Stimulated activated CD4-positive, alpha-beta T cell treated with anti-CD3 and anti-CD28 coated beads, Interleukin-1b, Interleukin-23, amount 100 ng/mL, for 4 hours (primary cell): ENCODE results near the gene RUVBL2.
"Not testable (repeated sequence)": the region's sequence is repeated elsewhere in the genome, so short reads cannot be mapped to it uniquely, and the experiment has no call there.

ENCODE experiments used
- DNase-seq, 2 donors: peaks; one replicate each; pipeline ENCODE4 v3.0.0-alpha.2; 2020; ENCODE audit warnings: low read depth in 2 of 2

RUVBL2 gene

DNA sequence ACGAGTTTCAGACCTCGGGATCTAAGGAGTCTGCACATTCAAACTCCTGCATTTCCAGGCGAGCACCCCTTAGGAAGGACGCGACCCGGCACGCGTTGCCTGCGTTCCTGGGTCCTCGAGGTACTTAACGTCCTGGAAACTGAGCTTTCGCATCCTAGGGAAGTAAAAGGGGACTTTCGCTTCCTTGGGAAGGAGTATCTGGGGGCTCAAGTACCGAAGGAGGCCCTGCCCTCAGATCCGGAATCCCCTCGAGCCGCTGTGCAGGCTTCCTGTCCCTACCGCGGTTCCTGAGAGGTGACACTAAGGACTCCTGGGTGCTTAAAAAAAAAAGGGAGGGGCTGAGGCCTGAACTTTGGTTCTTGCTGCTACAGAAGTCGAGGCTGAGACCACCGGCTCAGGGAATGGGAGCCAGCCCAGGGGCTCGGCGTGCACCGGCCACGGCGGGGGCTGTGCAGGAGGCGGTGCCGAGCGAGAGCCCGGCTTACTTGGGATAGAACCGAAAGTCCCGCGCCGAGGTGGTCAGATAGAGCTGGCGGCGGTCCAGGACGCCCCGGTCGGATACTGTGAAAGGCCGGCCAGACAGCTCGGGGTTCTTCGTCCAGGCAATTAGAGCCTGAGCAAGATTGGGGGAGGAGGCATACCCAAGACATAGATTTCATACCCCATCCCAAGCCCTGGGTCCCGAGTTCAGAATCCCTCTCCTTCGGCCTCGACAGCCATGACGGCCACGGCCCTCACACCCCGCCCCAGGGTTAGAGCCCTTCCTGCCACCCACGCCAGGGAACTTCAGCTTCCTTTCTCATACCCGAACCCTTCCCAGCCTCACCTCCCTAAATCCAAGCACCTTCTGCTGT lies 24.9 kb downstream of the RUVBL2 start:
- DNase-seq = not testable (repeated sequence)

DNA sequence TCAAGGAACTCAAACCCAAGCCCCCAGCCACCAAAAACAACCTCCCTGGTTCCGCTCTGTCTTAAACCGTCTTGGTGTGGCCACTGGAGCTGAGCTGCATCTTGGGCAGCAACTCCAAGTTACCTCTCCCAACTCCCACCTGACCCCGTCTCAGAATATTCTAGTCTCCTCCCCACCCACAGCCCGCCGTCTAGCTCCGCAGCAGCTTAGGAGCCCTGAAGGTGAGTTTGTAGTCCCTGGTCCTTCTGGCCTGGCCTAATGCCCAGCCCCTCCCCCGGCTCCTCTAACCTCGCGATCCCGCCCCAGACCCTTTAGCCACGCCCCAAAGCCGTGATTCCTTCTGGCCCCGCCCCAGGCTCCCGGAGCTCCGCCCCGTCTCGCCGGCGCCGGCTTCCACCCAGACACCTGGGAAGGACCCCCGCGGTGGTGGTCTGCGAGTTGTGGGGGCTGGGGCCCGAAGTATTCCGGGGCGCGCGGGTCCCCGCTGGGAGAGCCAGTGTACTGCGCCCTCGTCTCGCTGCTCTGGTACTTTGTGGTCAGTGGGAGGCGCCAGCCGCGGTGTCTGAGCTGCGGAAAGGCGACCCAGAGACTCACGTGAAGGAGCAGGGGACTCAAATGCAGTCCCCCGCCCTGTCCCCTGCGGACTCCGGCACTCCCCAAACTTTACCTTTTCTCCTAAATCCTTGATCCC lies 25.7 kb downstream of the RUVBL2 start:
- peak; percentile 47 to 64 for DNase-seq

DNA sequence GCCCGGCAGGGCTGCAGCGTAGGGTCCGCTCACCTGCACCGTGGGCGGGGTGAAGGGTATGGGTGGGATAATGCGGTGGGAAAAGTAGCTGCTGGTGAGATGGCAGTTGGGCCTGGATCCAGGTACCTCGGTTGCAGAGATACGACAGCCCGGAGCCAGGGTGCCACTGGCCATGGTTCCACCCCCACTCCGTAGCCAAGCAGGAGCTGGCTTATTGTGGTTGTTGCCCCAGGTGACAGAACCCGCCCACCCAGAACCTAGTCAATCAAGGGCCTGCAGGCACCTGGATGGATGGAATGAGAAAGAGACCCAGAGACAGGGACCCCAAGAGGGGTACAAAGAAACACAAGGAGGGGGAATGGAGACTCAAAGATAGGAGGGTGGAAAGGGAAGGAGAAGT lies 26.7 kb downstream of the RUVBL2 start:
- DNase-seq = no peak

DNA sequence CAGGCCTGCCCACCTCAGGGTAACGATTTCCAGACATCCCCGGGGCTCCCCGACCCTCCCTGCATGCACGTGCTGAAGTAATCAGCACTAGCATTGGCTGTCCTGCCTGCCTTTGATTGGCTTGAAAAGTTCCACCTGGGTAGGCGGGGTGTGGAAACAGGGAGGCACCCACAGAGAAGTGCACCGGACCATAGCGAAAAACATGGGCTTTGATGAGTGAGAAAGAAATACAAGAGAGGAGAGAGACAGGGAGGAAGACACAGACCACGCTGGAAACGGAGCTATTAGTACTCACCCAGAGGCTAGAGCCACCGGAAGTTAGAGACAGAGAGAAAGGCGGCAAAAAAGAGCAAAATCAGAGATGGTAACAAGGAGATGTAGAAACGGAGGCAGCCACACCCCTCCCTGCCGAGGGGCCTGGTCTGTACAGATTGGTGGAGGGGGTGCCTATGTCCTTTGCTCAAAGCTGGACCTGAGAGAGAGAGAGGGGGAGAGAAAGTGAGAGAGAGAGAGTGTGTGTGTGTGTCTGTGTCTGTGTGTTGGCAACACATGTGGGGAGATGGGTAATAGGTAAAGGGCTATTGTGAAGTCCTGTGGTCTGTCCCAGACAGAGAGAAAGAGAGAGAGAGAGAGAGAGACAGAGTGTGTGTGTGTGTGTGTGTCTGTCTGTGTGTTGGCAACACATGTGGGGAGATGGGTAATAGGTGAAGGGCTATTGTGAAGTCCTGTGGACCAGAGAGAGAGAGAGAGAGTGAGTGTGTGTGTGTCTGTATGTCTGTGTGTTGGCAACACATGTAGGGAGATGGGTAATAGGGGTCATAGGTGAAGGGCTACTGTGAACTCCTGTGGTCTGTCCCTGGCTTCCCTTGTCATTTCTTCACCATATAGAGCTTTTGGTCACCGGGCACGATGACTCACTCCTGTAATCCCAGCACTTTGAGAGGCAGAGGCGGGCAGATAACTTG lies 27.5 kb downstream of the RUVBL2 start:
- DNase-seq = no peak

DNA sequence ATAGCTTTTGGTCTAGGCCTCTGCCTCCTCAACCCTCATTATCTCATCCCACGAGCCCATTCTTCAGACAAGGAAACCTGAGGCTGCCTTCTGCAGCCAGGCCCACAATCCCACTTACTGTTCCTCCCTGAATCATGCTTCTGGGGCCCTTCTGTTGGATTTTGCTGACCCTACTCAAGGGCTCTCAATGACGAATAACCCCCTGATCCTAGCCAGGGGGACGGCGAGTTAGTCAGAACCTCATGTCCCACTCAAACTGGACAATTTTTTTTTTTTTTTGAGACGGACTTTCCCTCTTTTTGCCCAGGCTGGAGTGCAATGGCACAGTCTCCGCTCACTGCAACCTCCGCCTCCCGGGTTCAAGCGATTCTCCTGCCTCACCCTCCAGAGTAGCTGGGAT lies 28.4 kb downstream of the RUVBL2 start:
- no peak for DNase-seq

DNA sequence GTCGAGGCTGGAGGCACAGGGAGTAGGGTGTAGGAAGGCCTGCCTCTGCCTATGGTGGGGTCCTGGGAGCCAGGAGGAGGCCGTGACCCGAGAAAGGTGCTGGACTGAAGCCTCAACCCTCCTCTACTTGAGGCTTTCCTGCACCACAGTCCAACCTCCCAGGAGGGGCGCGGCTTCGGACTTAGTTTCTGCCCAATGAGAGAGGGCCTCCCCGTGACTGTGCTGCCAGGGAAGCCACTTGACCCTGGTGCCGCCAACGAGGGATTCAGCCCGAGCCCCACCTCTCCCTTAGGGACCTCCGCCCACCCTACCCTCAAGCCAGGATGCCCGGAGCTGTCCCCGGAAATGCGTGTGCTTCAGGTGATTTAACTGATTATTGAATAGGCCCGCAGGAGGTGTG lies 30.5 kb downstream of the RUVBL2 start, which contains the start of gene CGB3:
TSS of gene CGB3 (minus strand) at position 101 of the 400 bp plus-strand sequence. CDS start 362 bp downstream, outside the sequence.
- not testable (repeated sequence) for DNase-seq

DNA sequence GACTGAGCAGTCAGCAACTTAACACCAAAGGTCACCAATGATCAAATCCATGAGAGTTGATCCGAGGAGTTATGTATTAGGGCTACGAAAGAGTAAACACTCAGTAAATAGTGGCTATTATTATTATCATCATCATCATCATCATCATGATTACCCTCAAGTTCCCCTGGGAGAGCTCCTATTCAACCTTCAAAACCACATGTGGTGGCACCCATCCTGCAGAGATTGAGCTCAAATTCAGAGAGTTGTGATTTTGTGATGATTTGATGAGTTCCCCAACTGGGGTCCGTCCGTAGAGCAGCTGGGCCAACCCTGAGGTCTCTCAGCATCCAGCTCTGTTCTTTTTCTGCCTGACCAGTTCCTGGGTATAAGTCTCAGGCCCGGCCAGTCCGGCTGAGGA lies 31.4 kb downstream of the RUVBL2 start:
- not testable (repeated sequence) for DNase-seq

DNA sequence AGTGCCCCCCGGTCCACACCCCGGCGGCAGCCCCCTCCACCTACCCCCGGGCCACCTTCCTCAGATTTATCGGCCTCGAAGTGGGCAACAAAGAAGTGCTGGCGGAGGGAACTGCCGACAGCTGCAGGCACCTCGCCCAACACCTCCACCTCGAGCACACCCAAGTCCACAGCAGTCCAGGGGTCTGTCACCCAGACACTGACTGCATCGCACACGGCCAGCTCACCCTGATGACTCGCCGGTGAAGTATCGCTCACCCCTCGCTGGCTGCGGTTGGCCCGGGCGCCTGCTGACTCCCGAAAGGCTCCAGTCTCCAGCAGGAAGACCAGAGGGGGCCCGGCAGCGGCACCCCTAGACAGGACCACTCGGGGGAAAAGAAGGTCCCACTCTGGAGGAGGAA lies 31.9 kb downstream of the RUVBL2 start:
- DNase-seq = not testable (repeated sequence)

DNA sequence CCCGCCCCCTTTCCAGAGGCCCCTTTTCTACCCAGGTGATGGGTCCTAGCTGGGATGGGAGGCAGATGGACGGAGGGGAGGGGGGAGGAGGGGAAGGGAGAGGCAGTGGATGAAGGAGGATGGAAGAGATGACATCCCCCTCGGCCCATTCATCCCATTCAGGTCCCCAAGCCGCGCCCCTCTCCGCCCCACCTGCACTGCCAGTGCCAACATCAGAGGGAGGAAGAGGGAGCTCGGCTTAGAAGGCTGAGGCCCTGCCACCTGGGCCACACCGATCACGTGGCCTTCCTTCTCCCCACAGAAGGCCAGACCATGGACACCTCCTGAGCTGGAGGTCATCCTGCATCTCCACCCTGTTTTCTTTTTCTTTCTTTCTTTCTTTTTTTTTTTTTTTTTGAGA lies 35.0 kb downstream of the RUVBL2 start:
- DNase-seq = not testable (repeated sequence)

DNA sequence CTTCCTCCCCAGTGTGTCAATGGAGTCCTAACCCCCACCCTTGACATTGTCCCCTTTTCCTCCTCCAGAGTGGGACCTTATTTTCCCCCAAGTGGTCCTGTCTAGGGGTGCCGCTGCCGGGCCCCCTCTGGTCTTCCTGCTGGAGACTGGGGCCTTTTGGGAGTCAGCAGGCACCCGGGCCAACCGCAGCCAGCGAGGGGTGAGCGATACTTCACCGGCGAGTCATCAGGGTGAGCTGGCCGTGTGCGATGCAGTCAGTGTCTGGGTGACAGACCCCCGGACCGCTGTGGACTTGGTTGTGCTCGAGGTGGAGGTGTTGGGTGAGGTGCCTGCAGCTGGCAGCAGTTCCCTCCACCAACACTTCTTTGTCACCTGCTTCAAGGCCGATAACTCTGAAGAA lies 36.1 kb downstream of the RUVBL2 start:
- DNase-seq = not testable (repeated sequence)

DNA sequence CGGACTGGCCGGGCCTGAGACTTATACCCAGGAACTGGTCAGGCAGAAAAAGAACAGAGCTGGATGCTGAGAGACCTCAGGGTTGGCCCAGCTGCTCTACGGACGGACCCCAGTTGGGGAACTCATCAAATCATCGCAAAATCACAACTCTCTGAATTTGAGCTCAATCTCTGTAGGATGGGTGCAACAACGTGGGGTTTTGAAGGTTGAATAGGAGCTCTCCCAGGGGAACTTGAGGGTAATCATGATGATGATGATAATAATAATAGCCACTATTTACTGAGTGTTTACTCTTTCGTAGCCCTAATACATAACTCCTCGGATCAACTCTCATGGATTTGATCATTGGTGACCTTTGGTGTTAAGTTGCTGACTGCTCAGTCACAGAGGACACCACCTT lies 36.6 kb downstream of the RUVBL2 start:
- DNase-seq = not testable (repeated sequence)

DNA sequence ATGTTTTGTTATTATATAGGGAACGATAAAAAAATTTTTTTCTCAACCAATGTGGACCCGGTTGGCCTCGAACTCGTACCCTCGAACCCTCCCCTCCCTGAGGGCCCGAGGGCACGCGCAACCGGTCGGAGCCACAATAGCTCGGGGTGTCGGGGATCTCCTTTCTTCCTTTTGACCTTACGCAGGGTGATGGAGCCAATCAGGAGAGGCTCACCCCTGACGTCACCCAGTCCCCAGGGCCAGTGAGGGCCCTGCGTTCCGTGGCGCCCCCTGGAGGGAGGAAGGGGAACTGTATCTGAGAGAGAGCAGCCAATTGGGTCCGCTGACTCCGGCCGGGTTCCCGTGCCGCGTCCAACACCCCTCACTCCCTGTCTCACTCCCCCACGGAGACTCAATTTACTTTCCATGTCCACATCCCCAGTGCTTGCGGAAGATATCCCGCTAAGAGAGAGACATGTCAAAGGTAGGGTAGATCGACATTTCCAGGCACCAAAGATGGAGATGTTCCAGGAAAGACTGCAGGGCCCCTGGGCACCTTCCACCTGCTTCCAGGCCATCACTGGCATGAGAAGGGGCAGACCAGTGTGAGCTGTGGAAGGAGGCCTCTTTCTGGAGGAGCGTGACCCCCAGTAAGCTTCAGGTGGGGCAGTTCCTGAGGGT lies 38.1 kb downstream of the RUVBL2 start, which contains the start of gene CGB2:
TSS of gene CGB2 (plus strand) at position 249 of the 660 bp plus-strand sequence. CDS start at position 455, 206 bp downstream.
- peak in 1 of 2 donors; percentile 44 for DNase-seq

DNA sequence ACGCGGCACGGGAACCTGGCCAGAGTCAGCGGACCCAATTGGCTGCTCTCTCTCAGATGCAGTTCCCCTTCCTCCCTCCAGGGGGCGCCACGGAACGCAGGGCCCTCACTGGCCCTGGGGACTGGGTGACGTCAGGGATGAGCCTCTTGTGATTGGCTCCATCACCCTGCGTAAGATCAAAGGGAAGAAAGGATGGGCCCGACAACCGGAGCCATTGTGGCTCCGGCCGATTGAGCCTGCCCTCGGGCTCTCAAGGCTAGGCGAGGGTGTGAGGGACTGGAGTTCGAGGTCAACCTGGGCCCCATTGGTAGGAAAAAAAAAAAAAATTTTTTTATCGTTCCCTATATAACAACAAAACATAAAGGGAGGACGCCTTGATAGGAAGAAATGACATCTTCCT lies 43.1 kb downstream of the RUVBL2 start, which contains the start of gene CGB1:
TSS of gene CGB1 (minus strand) at position 81 of the 400 bp plus-strand sequence. CDS start 184 bp downstream, outside the sequence.
- not testable (repeated sequence) for DNase-seq

DNA sequence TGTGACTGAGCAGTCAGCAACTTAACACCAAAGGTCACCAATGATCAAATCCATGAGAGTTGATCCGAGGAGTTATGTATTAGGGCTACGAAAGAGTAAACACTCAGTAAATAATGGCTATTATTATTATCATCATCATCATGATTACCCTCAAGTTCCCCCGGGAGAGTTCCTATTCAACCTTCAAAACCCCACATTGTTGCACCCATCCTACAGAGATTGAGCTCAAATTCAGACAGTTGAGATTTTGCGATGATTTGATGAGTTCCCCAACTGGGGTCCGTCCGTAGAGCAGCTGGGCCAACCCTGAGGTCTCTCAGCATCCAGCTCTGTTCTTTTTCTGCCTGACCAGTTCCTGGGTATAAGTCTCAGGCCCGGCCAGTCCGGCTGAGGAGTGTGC lies 44.4 kb downstream of the RUVBL2 start:
- not testable (repeated sequence) for DNase-seq

DNA sequence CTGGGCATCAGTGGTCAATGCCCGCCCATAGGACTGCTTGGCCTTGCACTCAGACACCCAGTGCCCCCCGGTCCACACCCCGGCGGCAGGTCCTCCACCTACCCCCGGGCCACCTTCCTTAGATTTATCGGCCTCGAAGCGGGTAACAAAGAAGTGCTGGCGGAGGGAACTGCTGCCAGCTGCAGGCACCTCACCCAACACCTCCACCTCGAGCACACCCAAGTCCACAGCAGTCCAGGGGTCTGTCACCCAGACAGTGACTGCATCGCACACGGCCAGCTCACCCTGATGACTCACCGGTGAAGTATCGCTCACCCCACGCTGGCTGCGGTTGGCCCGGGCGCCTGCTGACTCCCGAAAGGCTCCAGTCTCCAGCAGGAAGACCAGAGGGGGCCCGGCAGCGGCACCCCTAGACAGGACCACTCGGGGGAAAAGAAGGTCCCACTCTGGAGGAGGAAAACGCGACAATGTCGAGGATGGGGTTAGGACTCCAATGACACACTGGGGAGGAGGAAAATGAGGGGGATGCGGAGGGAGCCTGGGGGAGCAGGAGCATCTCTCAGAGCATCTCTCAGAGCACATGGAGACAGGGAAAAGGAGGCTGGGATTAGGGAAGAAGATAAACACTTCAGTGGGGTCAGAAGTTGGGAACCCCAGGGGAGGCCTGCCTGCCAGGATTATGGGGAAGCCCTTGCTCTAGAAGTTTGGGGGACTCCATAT lies 45.0 kb downstream of the RUVBL2 start:
- DNase-seq = not testable (repeated sequence)

DNA sequence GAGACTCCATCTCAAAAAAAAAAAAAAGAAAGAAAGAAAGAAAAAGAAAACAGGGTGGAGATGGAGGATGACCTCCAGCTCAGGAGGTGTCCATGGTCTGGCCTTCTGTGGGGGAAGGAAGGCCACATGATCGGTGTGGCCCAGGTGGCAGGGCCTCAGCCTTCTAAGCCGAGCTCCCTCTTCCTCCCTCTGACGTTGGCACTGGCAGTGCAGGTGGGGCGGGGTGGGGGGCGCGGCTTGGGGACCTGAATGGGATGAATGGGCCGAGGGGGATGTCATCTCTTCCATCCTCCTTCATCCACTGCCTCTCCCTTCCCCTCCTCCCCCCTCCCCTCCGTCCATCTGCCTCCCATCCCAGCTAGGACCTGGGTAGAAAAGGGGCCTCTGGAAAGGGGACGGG lies 46.0 kb downstream of the RUVBL2 start:
- DNase-seq = not testable (repeated sequence)

DNA sequence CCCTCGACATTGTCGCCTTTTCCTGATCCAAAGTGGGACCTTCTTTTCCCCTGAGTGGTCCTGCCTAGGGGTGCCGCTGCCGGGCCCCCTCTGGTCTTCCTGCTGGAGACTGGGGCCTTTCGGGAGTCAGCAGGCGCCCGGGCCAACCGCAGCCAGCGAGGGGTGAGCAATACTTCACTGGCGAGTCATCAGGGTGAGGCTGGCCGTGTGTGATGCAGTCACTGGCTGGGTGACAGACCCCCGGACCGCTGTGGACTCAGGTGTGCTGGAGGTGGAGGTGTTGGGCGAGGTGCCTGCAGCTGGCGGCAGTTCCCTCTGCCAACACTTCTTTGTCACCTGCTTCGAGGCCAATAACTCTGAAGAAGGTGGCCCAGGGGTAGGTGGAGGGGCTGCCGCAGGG lies 48.5 kb downstream of the RUVBL2 start:
- no peak for DNase-seq

DNA sequence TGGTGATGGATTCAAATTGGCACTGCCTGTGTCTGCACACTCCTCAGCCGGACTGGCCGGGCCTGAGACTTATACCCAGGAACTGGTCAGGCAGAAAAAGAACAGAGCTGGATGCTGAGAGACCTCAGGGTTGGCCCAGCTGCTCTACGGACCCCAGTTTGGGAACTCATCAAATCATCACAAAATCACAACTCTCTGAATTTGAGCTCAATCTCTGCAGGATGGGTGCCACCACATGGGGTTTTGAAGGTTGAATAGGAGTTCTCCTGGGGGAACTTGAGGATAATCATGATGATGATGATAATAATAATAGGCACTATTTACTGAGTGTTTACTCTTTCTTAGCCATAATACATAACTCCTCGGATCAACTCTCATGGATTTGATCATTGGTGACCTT lies 49.0 kb downstream of the RUVBL2 start:
- not testable (repeated sequence) for DNase-seq

DNA sequence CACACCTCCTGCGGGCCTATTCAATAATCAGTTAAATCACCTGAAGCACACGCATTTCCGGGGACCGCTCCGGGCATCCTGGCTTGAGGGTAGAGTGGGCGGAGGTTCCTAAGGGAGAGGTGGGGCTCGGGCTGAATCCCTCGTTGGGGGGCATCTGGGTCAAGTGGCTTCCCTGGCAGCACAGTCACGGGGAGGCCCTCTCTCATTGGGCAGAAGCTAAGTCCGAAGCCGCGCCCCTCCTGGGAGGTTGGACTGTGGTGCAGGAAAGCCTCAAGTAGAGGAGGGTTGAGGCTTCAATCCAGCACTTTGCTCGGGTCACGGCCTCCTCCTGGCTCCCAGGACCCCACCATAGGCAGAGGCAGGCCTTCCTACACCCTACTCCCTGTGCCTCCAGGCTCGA lies 49.9 kb downstream of the RUVBL2 start, which contains the start of gene CGB5:
TSS of gene CGB5 (plus strand) at position 301 of the 400 bp plus-strand sequence. CDS start 362 bp downstream, outside the sequence.
- not testable (repeated sequence) for DNase-seq

DNA sequence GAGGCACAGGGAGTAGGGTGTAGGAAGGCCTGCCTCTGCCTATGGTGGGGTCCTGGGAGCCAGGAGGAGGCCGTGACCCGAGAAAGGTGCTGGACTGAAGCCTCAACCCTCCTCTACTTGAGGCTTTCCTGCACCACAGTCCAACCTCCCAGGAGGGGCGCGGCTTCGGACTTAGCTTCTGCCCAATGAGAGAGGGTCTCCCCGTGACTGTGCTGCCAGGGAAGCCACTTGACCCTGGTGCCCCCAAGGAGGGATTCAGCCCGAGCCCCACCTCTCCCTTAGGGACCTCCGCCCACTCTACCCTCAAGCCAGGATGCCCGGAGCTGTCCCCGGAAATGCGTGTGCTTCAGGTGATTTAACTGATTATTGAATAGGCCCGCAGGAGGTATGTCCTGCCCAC lies 55.3 kb downstream of the RUVBL2 start, which contains the start of gene CGB8:
TSS of gene CGB8 (minus strand) at position 101 of the 400 bp plus-strand sequence. CDS start 372 bp downstream, outside the sequence.
- not testable (repeated sequence) for DNase-seq
